M059J (cell line): Measurements from ENCODE around the gene NUDT16L1. TPM values are rescaled to one million over a fixed set of nuclear protein-coding genes. Genes with fewer than 3 reads are reported as not detected.

ENCODE experiments used
- DNase-seq: peaks from one replicate; pipeline ENCODE4 v3.0.0-alpha.2; 2012; ENCODE audit warnings: low read depth
- total RNA-seq: library from RNA; depleted of rRNA; stranded (reverse); fragments of >200 nt; shearing (Covaris generic); gene quantifications from 2 replicates; pipeline ENCODE4 v1.2.3, GENCODE V29; 2014

NUDT16L1 gene
- total RNA-seq, 1 experiment from 2014 or later = 25.7 TPM

GRCh38 chr16:4682084-4682591, 11.2 kb upstream of the NUDT16L1 start:
- DNase-seq = no peak

DNA sequence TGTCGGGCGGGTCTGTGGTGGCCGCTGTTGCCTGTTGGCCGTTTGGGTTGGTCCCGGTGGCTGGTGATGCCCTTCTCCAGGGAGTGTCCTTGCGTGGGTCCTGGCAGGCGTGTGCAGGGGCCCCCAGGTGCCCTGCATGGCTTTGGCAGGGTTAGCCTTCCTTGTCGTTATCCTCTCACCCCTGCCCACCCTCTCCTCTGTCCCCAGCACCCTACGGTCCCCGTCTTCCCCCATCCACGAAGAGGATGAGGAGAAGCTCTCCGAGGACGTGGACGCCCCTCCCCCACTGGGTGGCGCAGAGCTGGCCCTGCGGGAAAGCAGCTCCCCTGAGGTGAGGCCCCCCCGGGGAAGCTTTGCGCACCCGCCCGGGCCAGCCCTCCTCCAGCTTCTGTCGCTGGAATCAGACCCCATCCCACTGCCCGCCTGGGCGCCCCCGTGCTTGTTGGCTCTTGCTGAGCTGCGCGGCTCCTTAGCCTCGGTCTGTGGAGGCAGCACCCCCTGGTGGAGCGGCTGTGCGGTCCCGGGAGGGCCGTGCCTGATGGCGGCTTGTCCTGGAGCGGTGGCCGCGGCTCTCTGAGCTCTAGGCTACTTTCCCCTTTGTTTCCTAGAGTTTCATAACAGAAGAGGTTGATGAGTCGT, 10.6 kb upstream of the NUDT16L1 start:
- DNase-seq = peak; percentile 50

- no peak for DNase-seq
These were observed 9.9 kb upstream of the NUDT16L1 start for GRCh38 chr16:4683255-4684057.

GRCh38 chr16:4684058-4684715, 9.2 kb upstream of the NUDT16L1 start:
- no peak for DNase-seq

DNA sequence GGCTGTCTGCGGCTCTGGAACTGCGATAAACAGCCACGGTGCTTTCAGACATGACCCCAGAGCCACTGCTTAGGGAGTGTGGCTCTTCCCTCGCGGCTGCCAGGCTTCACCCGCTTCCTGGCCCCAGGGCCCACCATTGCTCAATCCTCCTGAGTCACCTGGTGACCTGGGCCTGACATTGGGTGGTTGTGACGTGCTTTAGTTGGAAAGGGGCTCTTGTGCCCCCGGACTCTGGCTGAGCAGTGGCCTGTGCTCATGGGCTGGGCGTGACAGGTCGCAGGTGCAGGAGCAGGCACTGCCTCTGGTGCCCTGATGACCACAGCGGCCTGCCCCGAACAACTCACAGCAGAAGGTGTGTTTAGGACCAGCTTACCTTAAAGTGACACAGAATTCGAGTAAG, 8.6 kb upstream of the NUDT16L1 start:
- DNase-seq = no peak

DNA sequence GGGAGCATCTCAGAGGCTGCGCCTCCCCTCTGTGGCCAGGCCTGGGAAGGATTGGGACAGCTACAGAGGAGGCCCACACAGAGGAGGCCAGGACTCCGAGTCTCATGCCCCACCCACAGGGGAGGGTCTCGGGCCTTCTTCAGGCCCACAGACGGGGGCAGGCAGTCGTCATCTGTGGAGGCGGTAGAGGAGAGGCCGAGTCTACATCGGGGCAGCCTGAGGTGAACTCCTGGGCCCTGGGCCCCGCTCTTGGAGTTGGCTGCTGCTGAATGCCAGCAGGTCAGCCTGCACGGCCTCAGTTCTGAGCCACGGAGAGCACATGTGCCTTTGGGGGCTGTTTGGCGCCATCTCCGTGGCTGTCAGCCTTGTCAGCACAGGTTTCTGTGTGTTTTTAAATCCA, 8.1 kb upstream of the NUDT16L1 start:
- DNase-seq = no peak

DNA sequence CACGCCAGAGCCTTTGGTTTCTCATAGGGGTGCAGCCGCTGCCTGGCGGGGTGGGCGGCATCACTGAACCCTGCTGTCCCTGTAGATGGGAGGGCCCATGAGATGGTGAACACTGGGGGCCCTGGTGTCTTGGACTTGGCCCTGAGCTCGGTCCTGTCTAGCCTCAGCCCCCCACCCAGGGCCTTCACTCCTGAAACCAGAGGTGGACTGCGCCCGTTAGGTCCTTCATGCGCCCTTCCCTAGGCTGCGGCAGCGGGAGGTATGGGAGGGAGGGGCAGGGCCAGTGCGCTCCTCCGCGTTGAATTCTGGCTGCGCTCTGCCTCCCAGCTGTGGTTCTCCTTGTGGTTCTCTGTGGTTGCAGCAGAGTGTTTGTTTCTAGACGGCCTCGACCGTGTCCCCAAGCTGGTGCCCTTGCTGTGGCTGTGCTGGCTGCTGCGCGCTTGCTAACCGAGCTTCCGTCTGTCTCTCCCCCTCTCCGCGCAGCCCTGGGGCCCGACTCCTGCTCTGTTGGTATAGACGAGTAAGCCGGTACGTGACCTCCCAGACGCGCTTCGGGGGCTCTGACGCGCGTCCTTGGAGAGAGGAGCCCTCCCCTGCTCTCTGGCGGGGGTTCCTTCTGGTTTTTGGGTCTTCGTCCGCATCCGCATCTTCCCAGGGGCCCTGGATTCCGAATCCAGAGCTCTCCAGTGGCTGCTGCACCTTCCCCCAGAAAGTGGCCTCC, 7.4 kb upstream of the NUDT16L1 start:
- DNase-seq = no peak

DNA sequence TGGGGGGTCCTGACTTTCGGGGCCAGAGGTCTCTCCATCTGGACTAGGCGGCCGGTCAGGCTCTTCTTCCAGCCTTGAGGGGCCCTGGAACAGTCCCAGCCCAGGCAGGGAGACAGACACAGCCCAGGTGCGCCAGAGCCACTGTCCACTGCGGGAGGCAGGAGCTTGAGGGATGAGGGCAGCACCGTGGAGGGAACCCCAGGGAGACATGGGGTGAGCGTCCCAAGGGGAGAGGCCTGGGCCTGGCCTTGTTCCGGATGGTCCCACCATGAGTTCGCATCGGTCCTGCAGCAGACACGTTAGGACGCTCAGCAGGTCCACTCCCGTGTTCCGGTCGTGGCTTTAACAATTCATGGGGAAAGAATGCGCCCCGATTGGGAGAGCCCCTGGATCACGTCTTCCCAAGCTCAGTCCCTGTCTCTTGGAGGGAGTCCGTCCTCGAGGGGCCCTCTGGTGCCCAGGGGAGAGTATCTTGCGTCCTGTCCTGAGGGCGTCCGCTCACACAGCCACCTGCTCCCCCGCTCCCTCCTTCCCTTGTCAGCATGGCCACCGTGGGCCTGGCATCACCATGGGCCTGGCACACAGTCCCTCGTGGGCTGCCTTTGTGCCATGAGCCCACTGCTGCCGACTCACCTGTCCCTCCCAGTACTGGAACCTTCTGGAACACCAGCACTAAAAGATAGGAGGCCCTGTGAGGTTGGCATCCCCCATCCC, 6.7 kb upstream of the NUDT16L1 start:
- no peak for DNase-seq

DNA sequence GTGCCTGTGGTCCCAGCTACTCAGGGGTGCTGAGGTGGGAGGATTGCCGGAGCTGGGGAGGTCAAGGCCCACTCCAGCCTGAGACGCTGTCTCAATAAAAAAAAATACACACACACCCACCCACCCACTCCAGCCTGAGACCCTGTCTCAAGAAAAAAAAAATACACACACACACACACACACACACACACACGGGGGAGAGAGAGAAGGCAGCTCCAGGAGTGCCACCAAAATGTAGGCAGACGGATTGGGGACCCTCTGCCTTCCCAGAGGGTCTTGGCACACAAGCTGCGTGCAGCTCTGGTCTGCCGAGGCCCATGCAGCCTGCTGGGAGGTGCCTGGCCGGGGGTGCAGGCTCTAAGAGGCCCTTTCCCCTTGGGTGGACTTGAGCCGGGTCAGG, 5.9 kb upstream of the NUDT16L1 start:
- DNase-seq = no peak

- DNase-seq = no peak
These were observed 5.3 kb upstream of the NUDT16L1 start for GRCh38 chr16:4687946-4688673.

- no peak for DNase-seq
These were observed 4.7 kb upstream of the NUDT16L1 start for GRCh38 chr16:4688674-4689045.

DNA sequence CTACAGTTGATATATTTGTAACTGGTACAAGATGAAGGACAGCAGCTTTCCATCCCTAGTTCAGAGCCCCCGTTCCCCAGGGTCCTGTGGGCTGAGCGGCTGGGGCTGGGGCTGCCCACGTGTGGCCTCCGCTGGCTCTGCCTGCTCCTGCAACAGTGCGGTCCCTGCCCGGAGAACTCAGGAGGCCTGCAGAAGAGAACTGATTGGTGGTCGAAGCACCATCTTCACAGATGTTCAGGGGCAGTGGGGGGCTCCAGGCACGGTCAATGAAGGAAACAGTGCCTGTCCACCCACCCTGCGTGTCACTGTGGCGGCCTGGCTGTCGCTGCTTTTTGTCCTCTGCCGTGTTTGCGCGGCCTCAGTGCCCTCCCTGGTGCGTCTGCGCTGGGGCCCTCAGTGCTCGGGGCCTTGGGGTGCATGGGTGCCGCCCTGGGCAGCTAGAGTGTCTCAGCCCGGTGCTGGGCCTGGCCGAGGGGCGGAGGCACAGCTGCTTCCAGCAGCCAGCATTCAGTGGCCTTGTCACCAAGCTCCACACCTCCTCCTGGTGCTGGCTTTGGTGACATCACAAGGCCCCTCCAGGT, 4.2 kb upstream of the NUDT16L1 start:
- DNase-seq = no peak

DNA sequence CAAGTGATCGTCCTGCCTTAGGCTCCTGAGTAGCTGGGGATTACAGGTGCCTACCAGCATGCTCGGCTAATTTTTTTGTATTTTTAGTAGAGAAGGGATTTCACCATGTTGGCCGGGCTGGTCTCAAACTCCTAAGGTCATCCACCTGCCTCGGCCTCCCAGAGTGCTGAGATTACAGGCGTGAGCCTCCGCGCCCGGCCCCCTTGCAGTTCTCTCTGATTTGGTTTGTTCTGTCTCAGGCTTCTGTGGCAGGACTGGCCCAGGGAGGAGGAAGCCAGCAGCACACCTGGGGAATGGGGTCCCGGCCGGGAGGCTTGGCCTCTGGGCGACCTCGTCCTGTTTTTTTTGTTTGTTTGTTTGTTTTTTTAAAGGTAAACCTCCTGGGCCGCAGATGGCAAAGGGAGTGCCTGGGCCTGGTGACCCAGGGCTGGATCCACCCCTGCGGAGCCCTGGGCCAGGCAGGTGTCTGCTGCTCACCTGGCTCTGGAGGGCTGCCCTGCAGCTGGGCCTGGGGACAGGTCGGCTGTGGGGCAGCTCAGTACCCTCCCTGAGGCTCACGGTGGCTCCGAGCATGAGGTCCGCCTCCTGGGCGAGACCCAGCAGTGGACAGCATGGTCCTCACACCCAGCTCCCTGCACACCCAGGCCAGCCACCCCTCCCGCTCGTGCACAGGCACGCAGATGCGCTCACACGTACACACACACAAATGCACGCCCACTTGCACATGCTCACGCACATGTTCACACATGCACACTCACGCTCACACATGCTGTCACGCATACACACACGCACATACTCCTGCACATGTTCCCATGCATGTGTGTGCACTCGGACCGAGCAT, 3.3 kb upstream of the NUDT16L1 start:
- DNase-seq = no peak

DNA sequence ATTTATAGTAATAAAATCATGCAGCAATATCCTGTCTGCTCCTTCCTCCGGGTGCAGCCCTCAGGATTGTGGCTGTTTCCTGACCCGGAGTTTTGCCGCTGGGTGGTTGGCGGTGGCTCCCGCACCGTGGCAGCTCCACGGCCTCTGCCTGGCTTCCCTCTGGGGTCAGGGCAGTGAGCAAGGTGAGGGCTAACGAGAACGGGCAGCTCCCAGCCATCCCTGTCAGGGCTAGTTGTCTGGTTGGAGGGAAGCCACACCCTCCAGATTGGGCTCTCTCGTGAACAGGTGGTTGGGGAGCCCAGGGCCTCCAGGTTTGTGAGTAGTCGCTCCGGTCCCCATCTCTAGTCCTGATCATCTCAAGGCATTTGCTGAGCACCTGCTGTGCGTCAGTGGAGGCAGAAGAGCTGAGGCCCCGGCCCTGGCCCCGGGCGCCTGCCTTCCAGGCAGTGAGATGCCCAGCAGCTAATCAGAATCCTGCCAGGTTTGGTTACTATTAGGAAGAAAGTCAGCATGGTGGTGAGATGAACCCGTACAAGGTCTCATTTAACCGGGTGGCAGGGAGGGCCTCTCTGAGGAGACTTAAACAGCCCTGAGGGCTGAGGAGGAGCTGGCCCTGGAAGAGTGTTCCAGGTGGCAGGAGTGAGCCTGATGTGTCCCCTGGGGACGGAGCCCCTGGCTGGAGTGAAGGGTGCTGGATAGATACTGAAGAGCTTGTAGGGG, 2.3 kb upstream of the NUDT16L1 start:
- DNase-seq = no peak

DNA sequence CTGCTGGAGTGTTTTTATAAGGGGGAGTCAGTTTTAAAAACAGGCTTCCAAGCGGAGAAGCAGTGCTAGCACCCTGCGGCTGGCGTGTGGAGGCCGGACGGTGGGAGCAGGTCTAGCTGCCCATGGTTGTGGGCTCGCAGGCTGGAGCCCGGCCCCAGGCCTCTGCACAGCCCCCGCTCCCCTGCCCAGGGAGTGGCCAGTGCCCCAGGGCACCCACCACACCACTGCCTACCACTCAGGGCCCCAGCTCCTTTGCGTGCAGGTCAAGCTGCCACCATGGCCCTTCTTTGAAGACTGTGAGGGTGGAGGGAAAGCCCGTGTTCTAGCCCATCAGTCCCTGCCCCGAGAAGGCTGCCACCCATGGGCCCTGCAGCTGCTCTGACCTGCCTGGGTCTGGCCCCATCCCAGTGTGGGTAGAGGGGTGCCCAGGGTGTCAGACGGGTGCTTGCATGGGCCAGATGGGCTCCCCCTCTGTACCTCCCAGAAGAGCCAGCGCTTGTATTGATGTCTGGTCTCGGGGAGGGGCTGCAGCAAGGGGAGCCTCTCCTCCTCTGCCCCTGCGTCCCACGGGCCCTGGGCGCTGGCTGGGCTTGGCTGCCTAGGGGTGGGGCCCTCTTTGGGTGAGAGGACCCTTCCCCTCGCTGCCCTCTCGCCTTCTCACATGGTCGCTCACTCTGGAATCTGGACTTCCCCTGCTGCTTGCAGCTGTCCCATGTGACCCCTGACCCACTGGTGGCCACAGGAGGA, 1.5 kb upstream of the NUDT16L1 start:
- no peak for DNase-seq

GRCh38 chr16:4692460-4693295, 684 bp upstream of the NUDT16L1 start:
- peak; percentile 30 for DNase-seq
